Measurements from ENCODE around the gene LNX1. TPM values are rescaled to one million over a fixed set of nuclear protein-coding genes. Genes with fewer than 3 reads are reported as not detected.

LNX1 gene
- polyA plus RNA-seq, 1 of the 3 experiments (the other 2 are of a cell fraction), result 0.16 TPM

GRCh38 chr4:53507671-53508286 lies 83.5 kb downstream of the LNX1 start (continued):
- TF ChIP-seq REST (IDR thresholded peaks at IDR 0.05; ENCODE audit: low read depth, low read length) (no peak), MAX (IDR thresholded peaks at IDR 0.05; ENCODE audit: low read depth) (no peak), TAF1 (IDR thresholded peaks at IDR 0.05; ENCODE audit: borderline replicate concordance, low read depth, low read length) (no peak), USF1 (IDR thresholded peaks at IDR 0.05; ENCODE audit: borderline replicate concordance, low read depth) (no peak), USF2 (IDR thresholded peaks at IDR 0.05; ENCODE audit: borderline replicate concordance, low read depth, low read length) (no peak), RFX5 (IDR thresholded peaks at IDR 0.05; ENCODE audit: low read length) (no peak), JUND (IDR thresholded peaks at IDR 0.05) (peak; percentile 32; the same call in 1 of the 2 replicates), TEAD4 (IDR thresholded peaks at IDR 0.05; ENCODE audit: borderline replicate concordance, insufficient read depth) (no peak), NFIC (IDR thresholded peaks at IDR 0.05; ENCODE audit: borderline replicate concordance) (peak; percentile 22; the same call in 1 of the 2 replicates)

GRCh38 chr4:53507058-53507457 lies 84.2 kb downstream of the LNX1 start:
- Histone ChIP-seq H3K4me3 (ENCODE audit: low read depth in 2 of 2, low read length in 1 of 2) (no peak overlapping the region), H3K36me3 (replicated peaks in 1 of 2; ENCODE audit: control insufficient read depth in 1 of 2, insufficient read depth in 2 of 2, low read length in 1 of 2) (no peaks in the 10 kb centered on the region), H3K79me2 (ENCODE audit: insufficient read depth) (no peaks in the 10 kb centered on the region), H3K4me2 (no peak overlapping the region), H3K9me2 (no peaks in the 10 kb centered on the region), H4K20me1 (ENCODE audit: insufficient read depth) (no peaks in the 10 kb centered on the region), H2AFZ (ENCODE audit: low read depth) (no peak overlapping the region), H3F3A (replicated peaks; ENCODE audit: insufficient read depth) (no peaks in the 10 kb centered on the region), H3K4me1 (ENCODE audit: control insufficient read depth in 1 of 2, insufficient read depth in 2 of 2, low read depth in 1 of 2, low read length in 1 of 2) (no peaks in the 10 kb centered on the region), H3K9ac (no peak overlapping the region), H3K9me3 (no peaks in the 10 kb centered on the region), H3K27ac (ENCODE audit: low read depth in 2 of 2, low read length in 1 of 2) (no peak overlapping the region), H3K27me3 (ENCODE audit: insufficient read depth) (no peaks in the 10 kb centered on the region)
- CTCF ChIA-PET, result interaction anchor here (0.6 kb wide), 1 partner anchor 199 kb away, joined by 3 read pairs; no protein-coding TSS in a partner anchor
- POLR2A ChIA-PET, result no interaction called here
- 96% methylated on average over 7 of the region's 7 CpGs for WGBS (ENCODE audit: low lambda C conversion rate)
- TF ChIP-seq RXRA (IDR thresholded peaks at IDR 0.05; ENCODE audit: borderline replicate concordance, low read depth) (no peak), SMC3 (IDR thresholded peaks at IDR 0.05; ENCODE audit: low read depth, low read length) (no peak), USF1 (IDR thresholded peaks at IDR 0.05; ENCODE audit: borderline replicate concordance, low read depth) (no peak), TEAD4 (IDR thresholded peaks at IDR 0.05; ENCODE audit: borderline replicate concordance, insufficient read depth) (no peak), TCF12 (IDR thresholded peaks at IDR 0.05) (no peak), USF2 (IDR thresholded peaks at IDR 0.05; ENCODE audit: borderline replicate concordance, low read depth, low read length) (no peak), RAD21 (IDR thresholded peaks at IDR 0.05; ENCODE audit: low read length) (no peak), MXI1 (IDR thresholded peaks at IDR 0.05; ENCODE audit: low read depth, low read length) (no peak), IRF3 (IDR thresholded peaks at IDR 0.05; ENCODE audit: low read depth, low read length) (no peak), PBX3 (IDR thresholded peaks at IDR 0.05) (no peak), RFX5 (IDR thresholded peaks at IDR 0.05; ENCODE audit: low read length) (no peak)
- DNase-seq, result no peak

All from SK-N-SH (cell line).